DOHH2 (cell line): Measurements from ENCODE around the gene NFIA.

Experiments
- H3F3A ChIP-seq: fragments of 200-600 bp; sonication (generic), shearing (Covaris generic); 2 replicates; pipeline ENCODE4 v1.6.0; 2016; ENCODE audit warnings: antibody characterized with exemption, mild to moderate bottlenecking; ENCODE audit not compliant: control insufficient read depth, insufficient read depth
- H3K27ac ChIP-seq: fragments of 200-600 bp; sonication (generic); 2 replicates; pipeline ENCODE4 v1.5.1; 2014; ENCODE audit warnings: low read depth, mild to moderate bottlenecking, low read length, moderate library complexity
- H3K27me3 ChIP-seq: fragments of 200-600 bp; sonication (generic); 2 replicates; pipeline ENCODE4 v1.6.1; 2014; ENCODE audit warnings: mild to moderate bottlenecking, low read length, mixed read lengths; ENCODE audit not compliant: control insufficient read depth
- H3K36me3 ChIP-seq: fragments of 200-600 bp; sonication (generic); 2 replicates; pipeline ENCODE4 v1.6.1; 2014; ENCODE audit warnings: mild to moderate bottlenecking, low read length, moderate library complexity, mixed read lengths; ENCODE audit not compliant: control insufficient read depth
- H3K4me1 ChIP-seq: fragments of 200-600 bp; sonication (generic); 2 replicates; pipeline ENCODE4 v1.6.1; 2014; ENCODE audit warnings: mild to moderate bottlenecking, low read length, mixed read lengths; ENCODE audit not compliant: control insufficient read depth
- H3K4me2 ChIP-seq: fragments of 200-600 bp; sonication (generic); 2 replicates; pipeline ENCODE4 v1.6.0; 2014; ENCODE audit warnings: mild to moderate bottlenecking, low read length, moderate library complexity
- H3K4me3 ChIP-seq: fragments of 200-600 bp; sonication (generic); 2 replicates; pipeline ENCODE4 v1.5.1; 2014; ENCODE audit warnings: mild to moderate bottlenecking, low read length, mixed read lengths
- H3K79me2 ChIP-seq: fragments of 200-600 bp; sonication (generic); 2 replicates; pipeline ENCODE4 v1.6.1; 2014; ENCODE audit warnings: mild to moderate bottlenecking, low read length, mixed read lengths; ENCODE audit not compliant: control insufficient read depth
- H3K9me2 ChIP-seq: fragments of 200-600 bp; sonication (generic); replicated peaks from 2 replicates; pipeline ENCODE4 v1.6.1; 2014; ENCODE audit warnings: mild to moderate bottlenecking, low read length, mixed read lengths; ENCODE audit not compliant: control insufficient read depth
- H3K9me3 ChIP-seq: fragments of 200-600 bp; sonication (generic); 2 replicates; pipeline ENCODE4 v1.6.1; 2014; ENCODE audit warnings: antibody characterized with exemption, low read length, mixed read lengths; ENCODE audit not compliant: control insufficient read depth, insufficient read depth
- H4K20me1 ChIP-seq: fragments of 200-600 bp; sonication (generic); 2 replicates; pipeline ENCODE4 v1.6.0; 2014; ENCODE audit warnings: low read depth, mild to moderate bottlenecking, antibody characterized with exemption, low read length, moderate library complexity; ENCODE audit not compliant: control insufficient read depth, insufficient read depth
- EZH2phosphoT487 ChIP-seq: fragments of 200-600 bp; sonication (generic); IDR thresholded peaks from 2 replicates; pipeline ENCODE4 v1.6.1; 2017; ENCODE audit warnings: borderline replicate concordance, mild to moderate bottlenecking, antibody characterized with exemption, low read length, moderate library complexity, mixed read lengths
- TF ChIP-seq, protein P1 (sequence below): fragments of 200-600 bp; sonication (generic); IDR thresholded peaks from one replicate; pipeline ENCODE4 v1.5.1; 2014; ENCODE audit warnings: antibody characterized with exemption, mild to moderate bottlenecking, low read depth, low read length; ENCODE audit not compliant: poor library complexity, severe bottlenecking

Gene NFIA

DNA sequence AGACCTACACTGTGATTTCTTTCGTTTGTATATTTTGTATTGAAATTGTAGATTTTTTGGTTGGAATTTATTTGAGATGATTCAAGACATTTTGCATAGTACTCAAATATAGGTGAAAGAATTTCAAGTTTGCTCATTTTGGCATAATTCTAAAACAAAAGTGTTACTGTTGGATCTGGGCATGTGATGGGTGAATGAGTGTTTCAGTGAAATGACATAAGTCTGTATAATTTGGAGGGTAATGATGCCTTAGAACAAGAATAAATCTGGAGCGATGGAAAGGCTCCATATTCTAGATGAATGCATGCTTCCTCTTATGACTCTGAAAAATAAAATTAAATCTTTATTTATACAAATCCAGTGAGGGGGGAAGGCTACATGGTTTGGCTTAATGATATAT is 41.0 kb downstream of the NFIA start:
- H3K79me2 ChIP-seq = peaks cover 12% of the 10 kb centered on the region
- H3F3A ChIP-seq = no peaks in the 10 kb centered on the region
- H4K20me1 ChIP-seq = no peaks in the 10 kb centered on the region
- H3K36me3 ChIP-seq = no peaks in the 10 kb centered on the region
- H3K4me3 ChIP-seq = no peak overlapping the region
- no peaks in the 10 kb centered on the region for H3K4me1 ChIP-seq
- H3K27me3 ChIP-seq = no peaks in the 10 kb centered on the region
- H3K27ac ChIP-seq = no peak overlapping the region
- no peaks in the 10 kb centered on the region for H3K9me3 ChIP-seq
- no peaks in the 10 kb centered on the region for H3K9me2 ChIP-seq
- no peak overlapping the region for H3K4me2 ChIP-seq
- TF ChIP-seq, protein P1, sequence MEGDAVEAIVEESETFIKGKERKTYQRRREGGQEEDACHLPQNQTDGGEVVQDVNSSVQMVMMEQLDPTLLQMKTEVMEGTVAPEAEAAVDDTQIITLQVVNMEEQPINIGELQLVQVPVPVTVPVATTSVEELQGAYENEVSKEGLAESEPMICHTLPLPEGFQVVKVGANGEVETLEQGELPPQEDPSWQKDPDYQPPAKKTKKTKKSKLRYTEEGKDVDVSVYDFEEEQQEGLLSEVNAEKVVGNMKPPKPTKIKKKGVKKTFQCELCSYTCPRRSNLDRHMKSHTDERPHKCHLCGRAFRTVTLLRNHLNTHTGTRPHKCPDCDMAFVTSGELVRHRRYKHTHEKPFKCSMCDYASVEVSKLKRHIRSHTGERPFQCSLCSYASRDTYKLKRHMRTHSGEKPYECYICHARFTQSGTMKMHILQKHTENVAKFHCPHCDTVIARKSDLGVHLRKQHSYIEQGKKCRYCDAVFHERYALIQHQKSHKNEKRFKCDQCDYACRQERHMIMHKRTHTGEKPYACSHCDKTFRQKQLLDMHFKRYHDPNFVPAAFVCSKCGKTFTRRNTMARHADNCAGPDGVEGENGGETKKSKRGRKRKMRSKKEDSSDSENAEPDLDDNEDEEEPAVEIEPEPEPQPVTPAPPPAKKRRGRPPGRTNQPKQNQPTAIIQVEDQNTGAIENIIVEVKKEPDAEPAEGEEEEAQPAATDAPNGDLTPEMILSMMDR = no peak
- no peak for TF ChIP-seq EZH2phosphoT487

DNA sequence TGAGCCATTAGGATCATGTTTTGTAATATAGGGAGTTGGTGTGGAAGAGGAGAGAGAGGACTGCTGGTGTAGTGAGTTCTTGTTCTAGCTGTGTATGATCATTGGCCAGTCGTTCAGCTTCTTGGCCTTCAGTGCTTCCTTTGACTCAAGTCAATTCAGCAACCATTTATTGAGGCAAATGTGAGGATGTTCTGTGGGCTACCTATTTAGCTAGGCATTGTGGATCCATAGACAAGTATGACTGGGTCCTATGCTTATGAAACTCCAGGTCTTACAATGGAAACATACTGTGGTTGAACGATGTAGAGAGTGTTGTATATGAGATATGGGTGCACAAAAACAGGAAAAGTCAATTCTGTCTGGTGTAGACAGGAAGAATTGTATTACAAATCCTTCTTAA is 41.7 kb downstream of the NFIA start:
- TF ChIP-seq, protein P1 = no peak
- no peak for TF ChIP-seq EZH2phosphoT487
- H3K27me3 ChIP-seq = no peaks in the 10 kb centered on the region
- no peak overlapping the region for H3K4me2 ChIP-seq
- H3K9me2 ChIP-seq = no peaks in the 10 kb centered on the region
- H3K4me3 ChIP-seq = no peak overlapping the region
- no peaks in the 10 kb centered on the region for H3K36me3 ChIP-seq
- peaks cover 12% of the 10 kb centered on the region for H3K79me2 ChIP-seq
- no peaks in the 10 kb centered on the region for H3F3A ChIP-seq
- no peaks in the 10 kb centered on the region for H4K20me1 ChIP-seq
- H3K9me3 ChIP-seq = no peaks in the 10 kb centered on the region
- H3K27ac ChIP-seq = no peak overlapping the region
- H3K4me1 ChIP-seq = no peaks in the 10 kb centered on the region

DNA sequence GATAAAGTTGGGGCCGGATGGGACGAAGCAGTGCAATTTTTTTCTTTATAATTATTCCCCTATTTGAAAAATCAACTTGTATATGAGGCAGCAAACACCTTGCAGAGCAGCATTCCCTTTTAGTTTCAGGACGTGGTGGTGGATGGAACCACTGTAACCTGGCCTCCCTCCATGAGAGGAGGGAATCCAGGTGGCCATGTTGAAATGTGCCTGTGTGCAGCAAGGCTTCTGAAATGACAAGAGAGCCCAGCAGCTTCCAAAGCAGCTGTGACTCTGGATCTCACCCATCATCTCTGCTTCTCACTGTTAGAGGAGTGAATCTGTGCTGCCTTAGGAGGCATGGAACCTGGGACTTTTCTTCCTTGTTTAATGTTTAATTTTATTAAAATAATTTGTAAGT is 42.3 kb downstream of the NFIA start:
- H3K4me3 ChIP-seq = no peak overlapping the region
- no peak for TF ChIP-seq EZH2phosphoT487
- TF ChIP-seq, protein P1 = no peak
- H3K27ac ChIP-seq = no peak overlapping the region
- H3K4me2 ChIP-seq = no peak overlapping the region
- peaks cover 12% of the 10 kb centered on the region for H3K79me2 ChIP-seq
- no peaks in the 10 kb centered on the region for H3F3A ChIP-seq
- H3K4me1 ChIP-seq = no peaks in the 10 kb centered on the region
- H3K9me3 ChIP-seq = no peaks in the 10 kb centered on the region
- no peaks in the 10 kb centered on the region for H4K20me1 ChIP-seq
- no peaks in the 10 kb centered on the region for H3K27me3 ChIP-seq
- no peaks in the 10 kb centered on the region for H3K9me2 ChIP-seq
- no peaks in the 10 kb centered on the region for H3K36me3 ChIP-seq

DNA sequence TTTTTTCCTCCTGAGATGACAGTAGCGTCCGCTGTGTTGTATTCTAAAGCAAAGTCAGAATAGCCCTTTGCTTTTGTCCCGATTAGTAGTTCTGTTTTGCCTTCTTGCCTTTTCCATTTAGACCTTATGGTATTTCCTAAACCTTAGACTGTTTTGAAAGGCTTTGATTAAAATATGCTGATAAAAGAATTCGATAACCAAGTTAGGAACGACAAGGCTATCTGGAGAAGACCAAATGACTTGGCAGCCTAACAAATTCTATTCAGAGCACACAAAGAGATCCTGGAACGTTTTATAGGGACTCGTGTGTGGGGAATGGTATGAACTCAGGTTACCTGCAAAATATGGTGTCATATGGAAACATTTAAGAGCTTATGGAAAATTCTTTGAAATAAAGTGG is 42.9 kb downstream of the NFIA start:
- no peak for TF ChIP-seq EZH2phosphoT487
- TF ChIP-seq, protein P1 = no peak
- peaks cover 12% of the 10 kb centered on the region for H3K79me2 ChIP-seq
- no peak overlapping the region for H3K27ac ChIP-seq

More for the DNA sequence above, 42.9 kb downstream of the NFIA start:
- Histone ChIP-seq H3K4me3 (no peak overlapping the region), H4K20me1 (no peaks in the 10 kb centered on the region), H3K36me3 (no peaks in the 10 kb centered on the region), H3K9me3 (no peaks in the 10 kb centered on the region), H3K4me1 (no peaks in the 10 kb centered on the region), H3K9me2 (no peaks in the 10 kb centered on the region), H3F3A (no peaks in the 10 kb centered on the region), H3K4me2 (no peak overlapping the region), H3K27me3 (no peaks in the 10 kb centered on the region)
